Activated CD4-positive, alpha-beta memory T cell treated with anti-CD3 and anti-CD28 coated beads for 36 hours (primary cell): Measurements from ENCODE around the gene MYH14. TPM values are rescaled to one million over a fixed set of nuclear protein-coding genes. Genes with fewer than 3 reads are reported as not detected.
A peak's percentile ranks its signal among the peaks of the same experiment; 100 is the strongest.

ENCODE experiments used
- CTCF ChIA-PET: fragments of 350-600 bp; sonication (Branson Sonifier 250); formaldehyde crosslinking; loops from one replicate; lab custom pipeline; 2021; ENCODE audit warnings: antibody characterized with exemption, inconsistent platforms; lab: Charles Lee
- POLR2A ChIA-PET: fragments of 350-600 bp; sonication (Branson Sonifier 250); formaldehyde crosslinking; loops from one replicate; lab custom pipeline; 2021; ENCODE audit warnings: antibody characterized with exemption; lab: Charles Lee
- DNase-seq: peaks from one replicate; pipeline ENCODE4 v3.0.0-alpha.2; 2020
- H3K27ac Mint-ChIP-seq: one replicate; pipeline ENCODE4 v1.8.0; 2021; ENCODE audit warnings: mixed read lengths
- H3K27me3 Mint-ChIP-seq: one replicate; pipeline ENCODE4 v1.8.0; 2021; ENCODE audit warnings: mixed read lengths
- H3K36me3 Mint-ChIP-seq: one replicate; pipeline ENCODE4 v1.8.0; 2021; ENCODE audit warnings: mixed read lengths
- H3K4me1 Mint-ChIP-seq: one replicate; pipeline ENCODE4 v1.8.0; 2021; ENCODE audit warnings: low read depth, mixed read lengths
- H3K4me3 Mint-ChIP-seq: one replicate; pipeline ENCODE4 v1.8.0; 2021; ENCODE audit warnings: mild to moderate bottlenecking, mixed read lengths
- H3K9me3 Mint-ChIP-seq: one replicate; pipeline ENCODE4 v1.8.0; 2021; ENCODE audit warnings: mixed read lengths
- intact Hi-C: fragments of 100-400 bp; cut with micrococcal nuclease; formaldehyde crosslinking; loops from one replicate; pipeline ENCODE4 v1.15.1; 2023
- total RNA-seq, 2 experiments: library from RNA; stranded (reverse); gene quantifications; one replicate each; pipeline ENCODE4 v1.2.3, GENCODE V29; 2021

The MYH14 gene
- total RNA-seq, 2 experiments from 2014 or later, result not detected

GRCh38 chr19:50309396-50310125 lies 106.1 kb downstream of the MYH14 start:
- peaks cover 56% of the 10 kb centered on the region for H3K27me3 Mint-ChIP-seq
- no peak overlapping the region for H3K4me3 Mint-ChIP-seq
- intact Hi-C loops, result no loop called here
- POLR2A ChIA-PET, result no interaction called here
- H3K9me3 Mint-ChIP-seq, result no peaks in the 10 kb centered on the region
- no peak overlapping the region for H3K27ac Mint-ChIP-seq
- H3K36me3 Mint-ChIP-seq, result no peaks in the 10 kb centered on the region
- DNase-seq, result no peak
- CTCF ChIA-PET, result interaction anchor here (0.7 kb wide), 1 partner anchor 11 kb away, joined by 3 read pairs; no protein-coding TSS in a partner anchor
- peaks cover 6% of the 10 kb centered on the region for H3K4me1 Mint-ChIP-seq

GRCh38 chr19:50310759-50311465 lies 107.5 kb downstream of the MYH14 start:
- CTCF ChIA-PET, result no interaction called here
- no peak overlapping the region for H3K4me3 Mint-ChIP-seq
- H3K9me3 Mint-ChIP-seq, result no peaks in the 10 kb centered on the region
- intact Hi-C loops, result no loop called here
- POLR2A ChIA-PET, result no interaction called here
- H3K4me1 Mint-ChIP-seq, result peaks cover 13% of the 10 kb centered on the region
- no peak overlapping the region for H3K27ac Mint-ChIP-seq
- DNase-seq, result no peak
- H3K36me3 Mint-ChIP-seq, result no peaks in the 10 kb centered on the region
- peaks cover 55% of the 10 kb centered on the region for H3K27me3 Mint-ChIP-seq

- CTCF ChIA-PET, result no interaction called here
- no peak overlapping the region for H3K27ac Mint-ChIP-seq
- no peak overlapping the region for H3K4me3 Mint-ChIP-seq
- POLR2A ChIA-PET, result no interaction called here
- no peaks in the 10 kb centered on the region for H3K9me3 Mint-ChIP-seq
- peaks cover 17% of the 10 kb centered on the region for H3K4me1 Mint-ChIP-seq
- peak; percentile 14 for DNase-seq
- peaks cover 60% of the 10 kb centered on the region for H3K27me3 Mint-ChIP-seq
- H3K36me3 Mint-ChIP-seq, result no peaks in the 10 kb centered on the region
- intact Hi-C loops, result no loop called here
These were observed 108.6 kb downstream of the MYH14 start for GRCh38 chr19:50311723-50312635.

- H3K27me3 Mint-ChIP-seq, result peaks cover 57% of the 10 kb centered on the region
- H3K4me1 Mint-ChIP-seq, result peaks cover 17% of the 10 kb centered on the region
- no peaks in the 10 kb centered on the region for H3K36me3 Mint-ChIP-seq
- ChIA-PET POLR2A (no interaction called here), CTCF (no interaction called here)
- intact Hi-C loops, result no loop called here
- no peak overlapping the region for H3K27ac Mint-ChIP-seq
- DNase-seq, result no peak
- no peaks in the 10 kb centered on the region for H3K9me3 Mint-ChIP-seq
- H3K4me3 Mint-ChIP-seq, result no peak overlapping the region
These were observed 109.8 kb downstream of the MYH14 start for GRCh38 chr19:50312967-50313811.

GRCh38 chr19:50313812-50314536 lies 110.6 kb downstream of the MYH14 start:
- POLR2A ChIA-PET, result no interaction called here

GRCh38 chr19:50314724-50315708 lies 111.6 kb downstream of the MYH14 start:
- ChIA-PET CTCF (interaction anchor here (0.7 kb wide), 1 partner anchor 12 kb away, joined by 4 read pairs; no protein-coding TSS in a partner anchor), POLR2A (interaction anchor here (1.5 kb wide), 1 partner anchor 14 kb away, joined by 3 read pairs; no protein-coding TSS in a partner anchor)
- H3K4me3 Mint-ChIP-seq, result no peak overlapping the region
- H3K27me3 Mint-ChIP-seq, result peaks cover 49% of the 10 kb centered on the region
- no peaks in the 10 kb centered on the region for H3K36me3 Mint-ChIP-seq
- intact Hi-C loops, result no loop called here
- H3K4me1 Mint-ChIP-seq, result peaks cover 17% of the 10 kb centered on the region
- no peak overlapping the region for H3K27ac Mint-ChIP-seq
- no peaks in the 10 kb centered on the region for H3K9me3 Mint-ChIP-seq
- no peak for DNase-seq

More at GRCh38 chr19:50313812-50314536, 110.6 kb downstream of the MYH14 start:
- H3K4me3 Mint-ChIP-seq, result no peak overlapping the region
- H3K4me1 Mint-ChIP-seq, result peaks cover 17% of the 10 kb centered on the region
- intact Hi-C loops, result no loop called here
- no peak for DNase-seq
- H3K27me3 Mint-ChIP-seq, result peaks cover 54% of the 10 kb centered on the region
- no peaks in the 10 kb centered on the region for H3K36me3 Mint-ChIP-seq
- CTCF ChIA-PET, result no interaction called here
- H3K9me3 Mint-ChIP-seq, result no peaks in the 10 kb centered on the region
- H3K27ac Mint-ChIP-seq, result no peak overlapping the region

- DNase-seq, result peak; percentile 64
- Mint-ChIP-seq H3K9me3 (no peaks in the 10 kb centered on the region), H3K27ac (no peak overlapping the region), H3K4me3 (peak overlapping the region; percentile 32), H3K36me3 (peaks cover 2% of the 10 kb centered on the region), H3K27me3 (peaks cover 40% of the 10 kb centered on the region), H3K4me1 (peaks cover 17% of the 10 kb centered on the region)
- CTCF ChIA-PET, result interaction anchor here (0.7 to 0.8 kb wide), 2 partner anchors 12 to 13 kb away, joined by 3 to 4 read pairs; no protein-coding TSS in a partner anchor
- intact Hi-C loops, result no loop called here
- POLR2A ChIA-PET, result interaction anchor here (1.5 kb wide), 1 partner anchor 15 kb away, joined by 3 read pairs; no protein-coding TSS in a partner anchor
These were observed 112.5 kb downstream of the MYH14 start for GRCh38 chr19:50315773-50316448.

GRCh38 chr19:50317115-50317514 lies 113.7 kb downstream of the MYH14 start:
- peaks cover 17% of the 10 kb centered on the region for H3K4me1 Mint-ChIP-seq
- H3K27ac Mint-ChIP-seq, result no peak overlapping the region
- H3K27me3 Mint-ChIP-seq, result peaks cover 35% of the 10 kb centered on the region
- peaks cover 3% of the 10 kb centered on the region for H3K36me3 Mint-ChIP-seq
- POLR2A ChIA-PET, result no interaction called here
- no peaks in the 10 kb centered on the region for H3K9me3 Mint-ChIP-seq
- intact Hi-C loops, result no loop called here
- no peak for DNase-seq
- CTCF ChIA-PET, result no interaction called here
- no peak overlapping the region for H3K4me3 Mint-ChIP-seq

GRCh38 chr19:50318438-50318837 lies 115.0 kb downstream of the MYH14 start:
- intact Hi-C loops, result no loop called here
- Mint-ChIP-seq H3K9me3 (no peaks in the 10 kb centered on the region), H3K36me3 (peaks cover 12% of the 10 kb centered on the region), H3K4me3 (no peak overlapping the region), H3K27me3 (peaks cover 25% of the 10 kb centered on the region), H3K27ac (no peak overlapping the region), H3K4me1 (peaks cover 17% of the 10 kb centered on the region)
- no peak for DNase-seq
- POLR2A ChIA-PET, result no interaction called here
- CTCF ChIA-PET, result no interaction called here
